HCT116 (cell line): Measurements from ENCODE around the gene TAF15. TPM values are rescaled to one million over a fixed set of nuclear protein-coding genes. Genes with fewer than 3 reads are reported as not detected.

Experiments used
- ATAC-seq: fragments of 200-7000 bp; cut with Tn5 transposase; 2 replicates; pipeline ENCODE4 v1.9.1; 2020; ENCODE audit warnings: mild to moderate bottlenecking, moderate library complexity
- BruUV-seq: library from RNA; stranded (reverse); fragments of 400-500 nt; replicated peaks from 2 replicates; lab custom pipeline; 2021; lab: Mats Ljungman, UMichigan
- CTCF ChIA-PET: fragments of 300-600 bp; sonication (Branson Sonifier 250); formaldehyde crosslinking; loops from one replicate; lab custom pipeline; 2021; ENCODE audit warnings: antibody characterized with exemption; lab: Charles Lee
- POLR2A ChIA-PET: fragments of 300-600, 350-600 bp; sonication (Branson Sonifier 250); formaldehyde crosslinking; loops from one replicate; lab custom pipeline; 2021; ENCODE audit warnings: antibody characterized with exemption; lab: Charles Lee
- RAD21 ChIA-PET, 2 experiments: fragments of 300-600 bp; sonication (Branson Sonifier 250); formaldehyde crosslinking; loops; one replicate each; lab custom pipeline; 2023; ENCODE audit warnings: low total read pairs in 2 of 2; ENCODE audit not compliant: uncharacterized antibody in 2 of 2, unreplicated experiment in 2 of 2, low non-redundant PET in 1 of 2; lab: Charles Lee
- DNase-seq: peaks from one replicate; pipeline ENCODE4 v3.0.0-alpha.2; 2010; ENCODE audit warnings: low read depth, low spot score
- H2AFZ ChIP-seq: fragments of 200-600 bp; shearing (Covaris generic), sonication (generic); 2 replicates; pipeline ENCODE4 v1.6.1; 2017; ENCODE audit warnings: low read depth, mixed run types, mixed read lengths, antibody characterized with exemption, low read length; ENCODE audit not compliant: poor library complexity, severe bottlenecking
- H3K27ac ChIP-seq: 2 replicates; pipeline ENCODE4 v1.5.1; 2012; ENCODE audit warnings: low read depth, low read length
- H3K27me3 ChIP-seq: fragments of 200-600 bp; sonication (generic); 2 replicates; pipeline ENCODE4 v1.6.1; 2016; ENCODE audit warnings: mixed run types, low read length, mixed read lengths; ENCODE audit not compliant: insufficient read depth
- H3K36me3 ChIP-seq, 2 experiments: fragments of 200-500 bp in 1 of 2; fragments of 200-600 bp in 1 of 2; sonication (Bioruptor generic) in 1 of 2; sonication (generic) in 1 of 2; 2 replicates each; pipeline versions ENCODE4 v1.5.1 to v1.6.1; 2014 to 2016; ENCODE audit warnings: low read length in 2 of 2, inconsistent platforms in 1 of 2, mixed read lengths in 1 of 2, mixed run types in 1 of 2; ENCODE audit not compliant: insufficient read depth in 2 of 2, control insufficient read depth in 1 of 2
- H3K4me1 ChIP-seq, 2 experiments: fragments of 200-600 bp in 1 of 2; sonication (generic) in 1 of 2; 2 replicates each; pipeline versions ENCODE4 v1.5.1 to v1.6.1; 2012 to 2017; ENCODE audit warnings: low read length in 2 of 2, inconsistent platforms in 1 of 2, mild to moderate bottlenecking in 1 of 2, mixed read lengths in 1 of 2, mixed run types in 1 of 2, moderate library complexity in 1 of 2; ENCODE audit not compliant: insufficient read depth in 2 of 2, control insufficient read depth in 1 of 2
- H3K4me2 ChIP-seq: fragments of 200-600 bp; sonication (generic); 2 replicates; pipeline ENCODE4 v1.6.1; 2017; ENCODE audit warnings: mixed run types, low read length, mixed read lengths
- H3K4me3 ChIP-seq, 2 experiments: fragments of 200-600 bp in 1 of 2; sonication (generic) in 1 of 2; replicated peaks in 1 of 2; 2 replicates each; pipeline ENCODE4 v1.5.1; 2011 to 2016; ENCODE audit warnings: low read length in 2 of 2, control low read depth in 1 of 2, low read depth in 1 of 2, mild to moderate bottlenecking in 1 of 2, mixed read lengths in 1 of 2, mixed run types in 1 of 2
- H3K79me2 ChIP-seq: fragments of 200-600 bp; sonication (generic); 2 replicates; pipeline ENCODE4 v1.6.1; 2017; ENCODE audit warnings: mild to moderate bottlenecking, mixed run types, low read length, moderate library complexity, mixed read lengths; ENCODE audit not compliant: insufficient read depth
- H3K9ac ChIP-seq: fragments of 200-600 bp; sonication (generic); 2 replicates; pipeline ENCODE4 v1.6.1; 2016; ENCODE audit warnings: low read length, mixed read lengths
- H3K9me2 ChIP-seq: fragments of 200-600 bp; sonication (generic), shearing (Covaris generic); 2 replicates; pipeline ENCODE4 v1.6.1; 2017; ENCODE audit warnings: mixed run types, mild to moderate bottlenecking, moderate library complexity; ENCODE audit not compliant: insufficient read depth
- H3K9me3 ChIP-seq, 2 experiments: fragments of 200-500 bp in 1 of 2; fragments of 200-600 bp in 1 of 2; sonication (Bioruptor generic) in 1 of 2; sonication (generic) in 1 of 2; 2 replicates each; pipeline ENCODE4 v1.6.1; 2014 to 2017; ENCODE audit warnings: low read length in 2 of 2, mixed read lengths in 2 of 2, inconsistent platforms in 1 of 2, low read depth in 1 of 2, mild to moderate bottlenecking in 1 of 2, mixed run types in 1 of 2, moderate library complexity in 1 of 2; ENCODE audit not compliant: control insufficient read depth in 1 of 2, insufficient read depth in 1 of 2
- H4K20me1 ChIP-seq: fragments of 200-600 bp; sonication (generic), shearing (Covaris generic); 2 replicates; pipeline ENCODE4 v1.6.1; 2017; ENCODE audit warnings: mixed run types, mild to moderate bottlenecking, moderate library complexity; ENCODE audit not compliant: insufficient read depth
- ATF3 ChIP-seq: IDR thresholded peaks from 2 replicates; pipeline ENCODE4 v1.6.1; 2012
- CEBPB ChIP-seq: IDR thresholded peaks from 2 replicates; pipeline ENCODE4 v1.6.1; 2012; ENCODE audit warnings: low read depth
- ELF1 ChIP-seq: IDR thresholded peaks from 2 replicates; pipeline ENCODE4 v1.6.1; 2012; ENCODE audit warnings: low read depth, borderline replicate concordance
- FOSL1 ChIP-seq: IDR thresholded peaks from 2 replicates; pipeline ENCODE4 v1.6.1; 2012; ENCODE audit warnings: low read depth
- JUND ChIP-seq: IDR thresholded peaks from 2 replicates; pipeline ENCODE4 v1.6.1; 2012
- MAX ChIP-seq: IDR thresholded peaks from 2 replicates; pipeline ENCODE4 v1.6.1; 2012
- POLR2A ChIP-seq: IDR thresholded peaks from 2 replicates; pipeline ENCODE4 v1.7.0; 2011; ENCODE audit warnings: borderline replicate concordance; ENCODE audit not compliant: insufficient read depth, insufficient read length; ENCODE audit errors: extremely low read depth
- RAD21 ChIP-seq: IDR thresholded peaks from 2 replicates; pipeline ENCODE4 v1.6.1; 2012; ENCODE audit warnings: low read depth, mild to moderate bottlenecking
- REST ChIP-seq: IDR thresholded peaks from 2 replicates; pipeline ENCODE4 v1.6.1; 2012; ENCODE audit warnings: low read depth
- SIN3A ChIP-seq: IDR thresholded peaks from 2 replicates; pipeline ENCODE4 v1.6.1; 2012; ENCODE audit warnings: low read depth
- SP1 ChIP-seq: IDR thresholded peaks from 2 replicates; pipeline ENCODE4 v1.6.1; 2012; ENCODE audit warnings: low read depth
- SRF ChIP-seq: IDR thresholded peaks from 2 replicates; pipeline ENCODE4 v1.6.1; 2012; ENCODE audit warnings: low read depth
- TCF7L2 ChIP-seq: IDR thresholded peaks from 2 replicates; pipeline ENCODE4 v1.7.0; 2011; ENCODE audit warnings: borderline replicate concordance, inconsistent platforms; ENCODE audit not compliant: insufficient read depth, insufficient read length; ENCODE audit errors: extremely low read depth
- YY1 ChIP-seq: IDR thresholded peaks from 2 replicates; pipeline ENCODE4 v1.6.1; 2011; ENCODE audit warnings: low read length, low read depth, moderate library complexity, mild to moderate bottlenecking; ENCODE audit not compliant: insufficient replicate concordance; ENCODE audit errors: extremely low read depth
- ZBTB33 ChIP-seq: IDR thresholded peaks from 2 replicates; pipeline ENCODE4 v1.6.1; 2011; ENCODE audit warnings: mild to moderate bottlenecking, low read length, moderate library complexity; ENCODE audit not compliant: insufficient replicate concordance; ENCODE audit errors: extremely low read depth
- intact Hi-C: fragments of 100-400 bp; cut with micrococcal nuclease; formaldehyde crosslinking; loops from 2 replicates; pipeline ENCODE4 v1.10.0; 2022
- total RNA-seq: library from RNA; stranded (reverse); gene quantifications from one replicate; pipeline ENCODE4 v1.2.1, GENCODE V29; 2021; ENCODE audit not compliant: unreplicated experiment

The TAF15 gene
- total RNA-seq, 1 experiment from 2014 or later, result 346 TPM

GRCh38 chr17:35773129-35773528, 36.2 kb upstream of the TAF15 start (continued):
- TF ChIP-seq YY1 (no peak), FOSL1 (no peak), MAX (no peak), JUND (no peak), SP1 (no peak), ELF1 (no peak), SRF (no peak), TCF7L2 (no peak), ATF3 (no peak)

GRCh38 chr17:35773679-35774425, 35.4 kb upstream of the TAF15 start:
- POLR2A ChIA-PET, result no interaction called here
- DNase-seq, result no peak
- H3K9me2 ChIP-seq, result no peaks in the 10 kb centered on the region
- no peaks in the 10 kb centered on the region for H3K9me3 ChIP-seq
- no peaks in the 10 kb centered on the region for H3K27me3 ChIP-seq
- CTCF ChIA-PET, result interaction anchor here (0.9 to 1.1 kb wide), 2 partner anchors 10 kb away, joined by 3 read pairs; no protein-coding TSS in a partner anchor
- H3K36me3 ChIP-seq, result no peaks in the 10 kb centered on the region
- intact Hi-C loops, result no loop called here
- TF ChIP-seq ZBTB33 (no peak), RAD21 (no peak), POLR2A (no peak), REST (no peak), SIN3A (no peak), FOSL1 (no peak), SP1 (no peak), ELF1 (no peak), CEBPB (no peak), ATF3 (no peak)
- TF ChIP-seq, all 23 proteins: peak for 0
- no peaks in the 10 kb centered on the region for H3K79me2 ChIP-seq
- H3K4me2 ChIP-seq, result no peak overlapping the region
- no peak overlapping the region for H2AFZ ChIP-seq
- no peak overlapping the region for H3K27ac ChIP-seq
- no peaks in the 10 kb centered on the region for H3K4me1 ChIP-seq
- no peak overlapping the region for H3K9ac ChIP-seq
- BruUV-seq, result no TSS peak
- no peaks in the 10 kb centered on the region for H4K20me1 ChIP-seq
- no peak for ATAC-seq
- RAD21 ChIA-PET, result no interaction called here
- no peak overlapping the region for H3K4me3 ChIP-seq
